Measurements from ENCODE around the gene AGPAT4. TPM values are rescaled to one million over a fixed set of nuclear protein-coding genes. Genes with fewer than 3 reads are reported as not detected.
"Not testable (repeated sequence)": the region's sequence is repeated elsewhere in the genome, so short reads cannot be mapped to it uniquely, and the experiment has no call there.

Gene AGPAT4
- total and polyA plus RNA-seq, 7 donors: under 0.01 to 16.6 (median 6.9) TPM

- intact Hi-C loops (cut with DNase I): no loop called here
- 91 to 96% methylated on average over 19 of the region's 19 CpGs for WGBS, 2 donors
- Histone ChIP-seq H3K9me3 (no peaks in the 10 kb centered on the region), H3K4me3 (no peak overlapping the region), H3K36me3 (no peaks in the 10 kb centered on the region), H3K27ac (no peak overlapping the region), H3K4me1 (no peaks in the 10 kb centered on the region), H3K27me3 (no peaks in the 10 kb centered on the region)
- DNase-seq: no peak
- TF ChIP-seq POLR2A (IDR thresholded peaks at IDR 0.05): no peak
- TF ChIP-seq, protein P1, sequence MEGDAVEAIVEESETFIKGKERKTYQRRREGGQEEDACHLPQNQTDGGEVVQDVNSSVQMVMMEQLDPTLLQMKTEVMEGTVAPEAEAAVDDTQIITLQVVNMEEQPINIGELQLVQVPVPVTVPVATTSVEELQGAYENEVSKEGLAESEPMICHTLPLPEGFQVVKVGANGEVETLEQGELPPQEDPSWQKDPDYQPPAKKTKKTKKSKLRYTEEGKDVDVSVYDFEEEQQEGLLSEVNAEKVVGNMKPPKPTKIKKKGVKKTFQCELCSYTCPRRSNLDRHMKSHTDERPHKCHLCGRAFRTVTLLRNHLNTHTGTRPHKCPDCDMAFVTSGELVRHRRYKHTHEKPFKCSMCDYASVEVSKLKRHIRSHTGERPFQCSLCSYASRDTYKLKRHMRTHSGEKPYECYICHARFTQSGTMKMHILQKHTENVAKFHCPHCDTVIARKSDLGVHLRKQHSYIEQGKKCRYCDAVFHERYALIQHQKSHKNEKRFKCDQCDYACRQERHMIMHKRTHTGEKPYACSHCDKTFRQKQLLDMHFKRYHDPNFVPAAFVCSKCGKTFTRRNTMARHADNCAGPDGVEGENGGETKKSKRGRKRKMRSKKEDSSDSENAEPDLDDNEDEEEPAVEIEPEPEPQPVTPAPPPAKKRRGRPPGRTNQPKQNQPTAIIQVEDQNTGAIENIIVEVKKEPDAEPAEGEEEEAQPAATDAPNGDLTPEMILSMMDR (IDR thresholded peaks at IDR 0.05): no peak
- no peak for TF ChIP-seq EP300 (IDR thresholded peaks at IDR 0.05)
- no peak for TF ChIP-seq POLR2AphosphoS5 (IDR thresholded peaks at IDR 0.05)
Observed at GRCh38 chr6:161188547-161189465, 85.1 kb downstream of the AGPAT4 start.

GRCh38 chr6:161186173-161186769, 87.6 kb downstream of the AGPAT4 start:
- H3K36me3 ChIP-seq: no peaks in the 10 kb centered on the region
- H3K4me1 ChIP-seq: no peaks in the 10 kb centered on the region
- no peak for TF ChIP-seq POLR2AphosphoS5 (IDR thresholded peaks at IDR 0.05)
- no peak for TF ChIP-seq EP300 (IDR thresholded peaks at IDR 0.05)
- no peak for TF ChIP-seq POLR2A (IDR thresholded peaks at IDR 0.05)
- TF ChIP-seq, protein P1 (IDR thresholded peaks at IDR 0.05): no peak
- WGBS, 2 donors: 78 to 85% methylated on average over 17 of the region's 17 CpGs
- H3K9me3 ChIP-seq: no peaks in the 10 kb centered on the region
- H3K27me3 ChIP-seq: no peaks in the 10 kb centered on the region
- intact Hi-C loops (cut with DNase I): no loop called here
- no peak for DNase-seq
- no peak overlapping the region for H3K27ac ChIP-seq
- H3K4me3 ChIP-seq: no peak overlapping the region

GRCh38 chr6:161181121-161181520, 92.7 kb downstream of the AGPAT4 start:
- 79 to 90% methylated on average over 8 of the region's 8 CpGs for WGBS, 2 donors
- H3K27me3 ChIP-seq: no peaks in the 10 kb centered on the region
- no peak overlapping the region for H3K4me3 ChIP-seq
- no peaks in the 10 kb centered on the region for H3K4me1 ChIP-seq
- TF ChIP-seq POLR2AphosphoS5 (IDR thresholded peaks at IDR 0.05): no peak
- no peak for TF ChIP-seq EP300 (IDR thresholded peaks at IDR 0.05)
- TF ChIP-seq POLR2A (IDR thresholded peaks at IDR 0.05): no peak
- TF ChIP-seq, protein P1 (IDR thresholded peaks at IDR 0.05): no peak
- no peak overlapping the region for H3K27ac ChIP-seq
- H3K9me3 ChIP-seq: no peaks in the 10 kb centered on the region
- peaks cover 0 to 6% (median 0%) of the 10 kb centered on the region in 4 donors for H3K36me3 ChIP-seq
- intact Hi-C loops (cut with DNase I): loop anchor here (1.0 kb wide), 1 partner anchor 11 kb away; no protein-coding TSS in a partner anchor
- DNase-seq: no peak

DNA sequence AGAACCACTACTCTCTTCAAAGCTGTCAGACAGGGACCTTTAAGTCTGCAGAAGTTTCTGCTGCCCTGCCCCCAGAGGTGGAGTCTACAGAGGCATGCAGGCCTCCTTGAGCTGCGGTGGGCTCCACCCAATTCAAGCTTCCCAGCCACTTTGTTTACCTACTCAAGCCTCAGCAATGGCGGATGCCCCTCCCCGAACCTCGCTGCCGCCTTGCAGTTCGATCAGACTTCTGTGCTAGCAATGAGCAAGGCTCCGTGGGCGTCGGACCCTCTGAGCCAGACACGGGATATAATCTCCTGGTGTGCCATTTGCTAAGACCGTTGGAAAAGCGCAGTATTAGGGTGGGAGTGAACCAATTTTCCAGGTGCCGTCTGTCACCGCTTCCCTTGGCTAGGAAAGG, 95.7 kb downstream of the AGPAT4 start:
- H3K36me3 ChIP-seq; H3K4me1 ChIP-seq; H3K27ac ChIP-seq; intact Hi-C loops (cut with DNase I); DNase-seq; H3K4me3 ChIP-seq; H3K27me3 ChIP-seq; H3K9me3 ChIP-seq: not testable (repeated sequence)
- 95% methylated on average over 14 of the region's 14 CpGs for WGBS, 2 donors

DNA sequence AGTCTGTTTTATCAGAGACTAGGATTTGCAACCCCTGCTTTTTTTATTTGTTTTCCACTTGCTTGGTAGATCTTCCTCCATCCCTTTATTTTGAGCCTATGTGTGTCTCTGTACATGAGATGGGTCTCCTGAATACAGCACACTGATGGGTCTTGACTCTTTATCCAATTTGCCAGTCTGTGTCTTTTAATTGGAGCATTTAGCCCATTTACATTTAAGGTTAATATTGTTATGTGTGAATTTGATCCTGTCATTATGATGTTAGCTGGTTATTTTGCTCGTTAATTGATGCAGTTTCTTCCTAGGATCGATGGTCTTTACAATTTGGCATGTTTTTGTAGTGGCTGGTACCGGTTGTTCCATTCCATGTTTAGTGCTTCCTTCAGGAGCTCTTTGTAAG, 97.4 kb downstream of the AGPAT4 start:
- DNase-seq; H3K4me1 ChIP-seq; intact Hi-C loops (cut with DNase I); H3K27me3 ChIP-seq; H3K4me3 ChIP-seq; H3K36me3 ChIP-seq; H3K27ac ChIP-seq; H3K9me3 ChIP-seq: not testable (repeated sequence)
- WGBS, 2 donors: 80 to 92% methylated on average over 3 of the region's 3 CpGs

GRCh38 chr6:161172769-161173168, 101.1 kb downstream of the AGPAT4 start:
- H3K27ac ChIP-seq; DNase-seq; H3K4me3 ChIP-seq; intact Hi-C loops (cut with DNase I); H3K27me3 ChIP-seq; H3K36me3 ChIP-seq; H3K9me3 ChIP-seq: not testable (repeated sequence)
- WGBS, 2 donors: 0% methylated on average over 1 of the region's 1 CpG
- peaks cover 0 to 23% (median 18%) of the 10 kb centered on the region in 4 donors for H3K4me1 ChIP-seq
